Measurements from ENCODE around the gene PLPP3.

The PLPP3 gene

GRCh38 chr1:56496158-56496557, 83.2 kb downstream of the PLPP3 start:
- DNase-seq (ENCODE audit: low spot score): no peak

GRCh38 chr1:56495538-56495937, 83.8 kb downstream of the PLPP3 start:
- DNase-seq (ENCODE audit: low spot score): no peak

GRCh38 chr1:56494306-56494705, 85.1 kb downstream of the PLPP3 start:
- no peak for DNase-seq (ENCODE audit: low spot score)

GRCh38 chr1:56493826-56494225, 85.5 kb downstream of the PLPP3 start:
- DNase-seq (ENCODE audit: low spot score): no peak

- no peak for DNase-seq (ENCODE audit: low spot score)
Observed at GRCh38 chr1:56491441-56491840, 87.9 kb downstream of the PLPP3 start.

- no peak for DNase-seq (ENCODE audit: low spot score)
Observed at GRCh38 chr1:56490619-56491018, 88.7 kb downstream of the PLPP3 start.

GRCh38 chr1:56489695-56490094, 89.7 kb downstream of the PLPP3 start:
- no peak for DNase-seq (ENCODE audit: low spot score)

GRCh38 chr1:56484695-56485094, 94.7 kb downstream of the PLPP3 start:
- DNase-seq (ENCODE audit: low spot score): no peak

- no peak for DNase-seq (ENCODE audit: low spot score)
Observed at GRCh38 chr1:56483104-56483503, 96.3 kb downstream of the PLPP3 start.

GRCh38 chr1:56482486-56482885, 96.9 kb downstream of the PLPP3 start:
- no peak for DNase-seq (ENCODE audit: low spot score)

GRCh38 chr1:56481140-56481694, 98.1 kb downstream of the PLPP3 start:
- DNase-seq (ENCODE audit: low spot score): no peak

GRCh38 chr1:56478734-56479133, 100.6 kb downstream of the PLPP3 start:
- DNase-seq (ENCODE audit: low spot score): no peak

- no peak for DNase-seq (ENCODE audit: low spot score)
Observed at GRCh38 chr1:56477164-56478111, 101.9 kb downstream of the PLPP3 start.

GRCh38 chr1:56473582-56474270, 105.6 kb downstream of the PLPP3 start:
- peak; percentile 66 for DNase-seq (ENCODE audit: low spot score)

- DNase-seq (ENCODE audit: low spot score): peak; percentile 56
Observed at GRCh38 chr1:56472860-56473259, 106.5 kb downstream of the PLPP3 start.

GRCh38 chr1:56469640-56470371, 109.6 kb downstream of the PLPP3 start:
- DNase-seq (ENCODE audit: low spot score): no peak

- DNase-seq (ENCODE audit: low spot score): no peak
Observed at GRCh38 chr1:56468518-56468917, 110.8 kb downstream of the PLPP3 start.

- peak; percentile 22 for DNase-seq (ENCODE audit: low spot score)
Observed at GRCh38 chr1:56466538-56466937, 112.8 kb downstream of the PLPP3 start.

GRCh38 chr1:56464294-56464693, 115.1 kb downstream of the PLPP3 start:
- DNase-seq (ENCODE audit: low spot score): no peak

- no peak for DNase-seq (ENCODE audit: low spot score)
Observed at GRCh38 chr1:56463376-56463775, 116.0 kb downstream of the PLPP3 start.

GRCh38 chr1:56462209-56462608, 117.2 kb downstream of the PLPP3 start:
- no peak for DNase-seq (ENCODE audit: low spot score)

All from pons (tissue), 1 donor.